DMS79 (cell line): ENCODE measurements around the gene P2RX4.
"Not testable (repeated sequence)": the region's sequence is repeated elsewhere in the genome, so short reads cannot be mapped to it uniquely, and the experiment has no call there.

Experiments used
- DNase-seq: peaks from one replicate; lab custom pipeline; 2025; lab: John Stamatoyannopoulos, UW

P2RX4 gene

DNA sequence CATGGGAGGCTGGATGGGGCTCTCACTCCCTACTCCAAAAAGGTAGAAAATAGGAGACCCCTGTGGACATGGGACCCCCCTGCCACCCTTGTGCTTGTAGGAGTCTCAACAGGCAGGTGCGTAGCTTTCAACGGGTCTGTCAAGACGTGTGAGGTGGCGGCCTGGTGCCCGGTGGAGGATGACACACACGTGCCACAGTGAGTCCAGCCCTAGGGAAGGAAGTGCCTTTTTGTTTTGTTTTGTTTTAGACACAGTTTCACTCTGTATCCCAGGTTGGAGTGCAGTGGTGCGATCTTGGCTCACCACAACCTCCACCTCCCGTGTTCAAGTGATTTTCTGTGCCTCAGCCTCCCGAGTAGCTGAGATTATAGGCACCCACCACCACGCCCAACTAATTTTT lies 12.9 kb downstream of the P2RX4 start:
- no peak for DNase-seq

DNA sequence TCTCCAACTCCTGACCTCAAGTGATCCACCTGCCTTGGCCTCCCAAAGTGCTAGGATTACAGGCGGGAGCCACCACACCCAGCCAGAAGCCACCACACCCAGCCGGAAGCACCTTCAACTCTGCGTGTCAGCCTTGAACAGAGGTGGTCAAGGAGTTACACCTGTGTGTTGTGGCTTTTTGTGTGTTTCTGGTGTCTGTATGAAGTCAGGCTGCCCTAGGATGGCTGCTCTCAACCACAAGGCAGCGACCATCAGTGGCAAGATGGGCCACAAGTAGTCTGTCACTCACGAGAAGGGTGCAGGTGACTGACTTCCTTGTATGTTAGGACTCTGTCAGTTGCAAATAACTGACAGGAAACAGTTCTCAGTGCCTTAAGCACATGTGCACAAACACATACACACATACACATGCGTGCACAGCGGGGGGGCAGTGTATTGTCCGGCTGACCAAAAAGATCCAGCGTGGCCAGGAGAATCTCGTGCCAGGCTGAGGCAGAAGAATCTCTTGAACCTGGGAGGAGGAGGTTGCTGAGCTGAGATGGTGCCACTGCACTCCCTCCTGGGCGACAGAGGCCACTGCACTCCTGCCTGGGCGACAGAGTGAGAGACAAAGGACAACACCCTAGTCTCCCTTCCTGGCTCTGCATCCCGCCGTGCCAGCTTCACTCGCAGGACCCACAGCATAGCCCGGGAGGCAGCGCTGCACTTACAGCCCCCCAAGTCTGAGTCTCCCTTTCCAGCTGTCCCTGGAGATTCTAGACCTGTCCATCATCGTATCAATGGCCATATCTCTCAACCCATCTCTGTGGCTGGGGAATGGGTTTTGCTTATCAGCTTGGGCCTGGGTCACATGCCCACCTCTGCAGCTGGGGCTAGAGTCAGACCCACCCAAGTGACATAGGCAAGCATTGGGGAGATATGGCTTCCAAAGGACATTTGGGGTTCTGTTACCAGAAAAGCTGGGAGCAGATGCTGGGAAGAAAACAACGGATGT lies 13.7 kb downstream of the P2RX4 start:
- DNase-seq: no peak

DNA sequence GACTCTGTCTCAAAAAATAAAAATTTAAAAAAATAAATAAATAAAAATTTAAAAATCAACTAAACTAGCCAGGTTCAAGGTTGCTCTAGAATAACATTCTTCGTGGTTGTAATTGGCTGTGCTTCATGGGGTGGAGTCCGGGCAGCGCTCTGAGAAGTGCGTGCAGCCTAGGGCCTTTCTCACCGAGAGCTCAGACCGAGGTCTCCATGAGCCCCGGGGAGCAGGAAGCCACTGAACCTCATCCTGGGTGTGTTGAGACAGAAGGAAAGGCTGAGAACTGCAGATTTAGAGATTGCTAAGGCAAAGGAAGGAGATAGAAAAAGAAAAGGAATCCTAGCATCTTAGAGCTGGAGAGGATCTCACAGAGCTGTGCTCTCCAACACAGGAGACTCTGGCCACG lies 14.7 kb downstream of the P2RX4 start:
- no peak for DNase-seq

DNA sequence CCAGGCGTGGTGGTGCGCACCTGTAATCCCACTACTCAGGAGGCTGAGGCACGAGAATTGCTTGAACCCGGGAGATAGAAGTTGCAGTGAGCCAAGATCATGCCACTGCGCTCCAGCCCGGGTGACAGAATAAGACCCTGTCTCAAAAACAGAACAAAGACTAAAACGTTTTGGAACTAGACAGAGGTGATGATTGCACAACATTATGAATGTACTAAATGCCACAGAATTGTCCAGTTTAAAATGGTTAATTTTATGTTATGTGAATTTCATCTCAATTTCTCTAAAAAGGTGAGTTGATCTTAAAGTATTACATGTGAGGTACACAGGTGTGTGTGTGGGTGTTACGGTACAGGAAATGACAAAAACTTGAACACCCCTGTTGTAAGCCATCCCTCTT lies 16.5 kb downstream of the P2RX4 start:
- no peak for DNase-seq

DNA sequence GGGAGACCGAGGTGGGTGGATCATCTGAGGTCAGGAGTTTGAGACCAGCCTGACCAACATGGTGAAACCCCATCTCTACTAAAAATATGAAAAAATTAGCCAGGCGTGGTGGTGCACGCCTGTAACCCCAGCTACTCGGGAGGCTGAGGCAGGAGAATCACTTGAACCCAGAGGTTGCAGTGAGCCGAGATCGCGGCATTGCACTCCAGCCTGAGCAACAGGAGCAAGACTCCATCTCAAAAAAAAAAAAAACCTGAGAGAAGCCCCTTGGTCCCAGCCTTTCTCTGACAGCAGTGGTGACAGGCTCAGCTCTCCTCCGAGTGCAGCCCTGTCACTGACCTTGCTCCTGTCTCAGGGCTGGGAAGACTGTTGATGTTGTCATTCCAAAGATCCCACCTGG lies 16.9 kb downstream of the P2RX4 start:
- not testable (repeated sequence) for DNase-seq

DNA sequence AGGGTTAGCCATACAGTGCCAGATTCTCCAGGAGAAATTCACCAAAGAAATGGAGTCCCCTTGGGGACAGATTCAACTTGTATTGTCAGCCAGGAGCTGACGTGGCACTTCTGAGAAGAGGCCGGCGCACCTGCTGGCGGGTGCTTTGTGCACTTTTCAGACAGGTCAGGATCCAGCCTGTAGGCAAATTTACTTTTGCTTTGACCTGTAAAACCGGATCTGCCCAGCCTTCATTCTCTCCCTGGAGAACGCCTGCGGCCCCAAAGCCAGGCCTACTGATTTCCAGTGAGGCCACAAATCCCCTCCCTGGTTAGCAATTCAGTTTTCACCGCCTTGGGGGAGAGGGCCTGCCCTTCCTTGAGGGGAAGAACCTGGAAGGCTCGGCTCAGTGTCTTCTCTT lies 17.4 kb downstream of the P2RX4 start:
- peak; percentile 86 for DNase-seq

DNA sequence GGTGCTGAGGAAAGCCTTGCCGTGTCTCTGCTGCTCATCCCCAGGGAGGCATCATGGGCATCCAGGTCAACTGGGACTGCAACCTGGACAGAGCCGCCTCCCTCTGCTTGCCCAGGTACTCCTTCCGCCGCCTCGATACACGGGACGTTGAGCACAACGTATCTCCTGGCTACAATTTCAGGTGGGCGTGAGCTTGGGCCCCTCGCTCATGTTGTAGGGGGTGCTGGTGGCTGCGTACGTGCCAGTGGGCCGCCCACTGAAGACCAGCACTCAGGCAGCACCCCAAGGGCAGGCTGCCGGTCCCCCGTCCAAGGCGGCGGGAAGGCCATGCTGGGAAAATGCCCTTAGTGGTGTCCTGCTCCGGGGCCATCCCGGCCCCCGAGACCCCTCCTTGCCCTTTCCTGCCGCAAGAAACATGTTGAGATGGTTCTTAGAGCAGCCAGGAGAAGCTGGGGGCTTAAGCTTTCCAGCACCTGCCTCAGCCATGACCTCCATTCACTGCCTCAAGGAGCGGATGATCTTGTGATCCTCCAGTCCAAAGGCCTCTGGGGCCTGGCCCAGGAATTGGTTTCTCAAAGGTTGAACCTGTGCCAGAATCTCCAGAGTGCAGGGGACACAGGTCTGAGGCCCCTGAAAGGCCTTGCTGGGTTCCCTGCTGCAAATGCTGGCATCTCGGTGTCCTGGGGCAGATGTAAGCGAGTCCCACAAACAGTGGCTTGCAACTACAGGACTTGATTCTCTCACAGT lies 19.2 kb downstream of the P2RX4 start:
- no peak for DNase-seq

DNA sequence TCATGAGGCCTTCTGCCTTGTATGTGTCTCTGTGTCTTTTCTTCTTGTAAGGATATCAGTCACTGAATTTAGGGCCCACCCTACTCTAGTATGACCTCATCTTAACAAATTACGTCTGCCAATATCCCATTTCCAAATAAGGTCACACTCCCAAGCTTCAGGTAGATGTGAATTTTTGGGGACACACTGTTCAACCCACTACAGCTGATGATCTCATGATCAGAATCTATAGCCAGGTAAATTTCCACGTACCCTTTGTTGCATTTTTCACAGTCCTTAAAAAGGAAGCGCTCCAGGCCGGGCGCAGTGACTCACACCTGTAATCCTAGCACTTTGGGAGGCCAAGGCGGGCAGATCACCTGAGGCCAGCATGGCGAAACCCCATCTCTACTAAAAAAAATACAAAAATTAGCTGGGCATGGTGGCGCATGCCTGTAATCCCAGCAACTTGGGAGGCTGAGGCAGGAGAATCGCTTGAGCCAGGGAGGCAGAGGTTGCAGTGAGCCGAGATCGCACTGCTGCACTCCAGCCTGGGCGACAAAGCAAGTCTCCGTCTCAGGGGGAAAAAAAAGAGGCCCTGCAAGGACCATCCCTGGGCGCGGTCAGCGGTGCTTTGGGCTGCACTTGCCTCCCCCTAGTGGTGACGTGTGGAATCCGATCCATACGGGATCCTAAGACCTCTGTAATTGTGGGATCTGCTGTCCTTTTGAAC lies 20.1 kb downstream of the P2RX4 start:
- DNase-seq: not testable (repeated sequence)

DNA sequence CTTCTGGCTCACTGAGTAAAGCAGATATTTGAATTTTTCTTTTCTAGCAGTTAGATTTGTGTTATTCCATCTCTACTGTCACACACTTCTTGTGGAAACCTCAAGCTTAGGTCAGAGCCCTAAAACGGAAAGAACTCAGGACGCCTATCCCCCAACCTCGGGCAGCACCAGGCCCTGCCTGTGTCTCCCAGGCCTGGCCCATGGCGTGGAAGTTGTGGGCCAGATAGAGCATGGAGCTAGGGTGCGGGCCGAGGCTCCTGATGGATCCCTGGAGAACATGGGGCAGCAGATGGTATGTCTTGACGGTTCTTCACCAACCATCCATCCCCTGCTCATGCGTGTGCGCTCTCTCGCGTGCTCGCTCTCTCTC lies 20.6 kb downstream of the P2RX4 start:
- no peak for DNase-seq

DNA sequence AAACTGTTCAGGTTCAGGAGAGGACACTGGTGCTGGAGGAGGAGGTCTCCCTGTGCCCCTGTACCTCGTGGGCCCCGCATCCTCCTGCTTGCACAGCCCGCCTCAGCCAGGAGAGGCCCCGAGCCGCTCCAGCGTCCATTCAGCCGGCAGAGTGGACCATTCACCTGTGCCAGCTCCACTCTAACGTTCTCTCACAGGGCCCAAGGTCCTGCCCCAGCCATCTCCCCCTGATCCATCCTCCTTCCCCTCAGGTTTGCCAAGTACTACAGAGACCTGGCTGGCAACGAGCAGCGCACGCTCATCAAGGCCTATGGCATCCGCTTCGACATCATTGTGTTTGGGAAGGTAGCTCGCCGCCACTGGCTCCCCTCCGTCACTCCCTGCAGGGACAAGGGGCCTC lies 22.2 kb downstream of the P2RX4 start:
- DNase-seq: no peak

DNA sequence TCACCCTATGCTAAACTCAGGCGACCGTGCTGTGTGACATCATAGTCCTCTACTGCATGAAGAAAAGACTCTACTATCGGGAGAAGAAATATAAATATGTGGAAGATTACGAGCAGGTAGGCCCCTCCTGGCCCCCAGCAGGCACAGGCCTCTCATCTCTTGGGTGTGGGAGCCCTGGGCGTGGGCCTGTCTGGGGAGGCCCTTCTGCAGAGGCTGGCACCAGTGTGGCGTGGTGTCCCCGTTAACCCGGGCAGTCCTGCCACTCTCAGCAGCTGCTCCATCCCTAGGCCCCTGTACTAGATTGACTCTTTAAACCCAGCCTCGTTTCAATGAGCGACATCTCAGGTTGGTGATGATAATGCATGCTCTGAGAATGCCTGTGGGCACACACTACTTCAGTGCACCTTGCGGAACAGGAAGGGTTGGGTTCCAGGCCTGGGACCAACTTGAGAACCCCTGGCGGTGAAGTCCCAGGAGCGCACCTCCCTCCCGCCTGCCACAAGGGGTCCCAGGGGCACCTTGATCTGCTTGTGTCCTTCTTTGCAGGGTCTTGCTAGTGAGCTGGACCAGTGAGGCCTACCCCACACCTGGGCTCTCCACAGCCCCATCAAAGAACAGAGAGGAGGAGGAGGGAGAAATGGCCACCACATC lies 23.2 kb downstream of the P2RX4 start:
- no peak for DNase-seq

DNA sequence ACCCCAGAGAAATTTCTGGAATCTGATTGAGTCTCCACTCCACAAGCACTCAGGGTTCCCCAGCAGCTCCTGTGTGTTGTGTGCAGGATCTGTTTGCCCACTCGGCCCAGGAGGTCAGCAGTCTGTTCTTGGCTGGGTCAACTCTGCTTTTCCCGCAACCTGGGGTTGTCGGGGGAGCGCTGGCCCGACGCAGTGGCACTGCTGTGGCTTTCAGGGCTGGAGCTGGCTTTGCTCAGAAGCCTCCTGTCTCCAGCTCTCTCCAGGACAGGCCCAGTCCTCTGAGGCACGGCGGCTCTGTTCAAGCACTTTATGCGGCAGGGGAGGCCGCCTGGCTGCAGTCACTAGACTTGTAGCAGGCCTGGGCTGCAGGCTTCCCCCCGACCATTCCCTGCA lies 23.7 kb downstream of the P2RX4 start:
- no peak for DNase-seq

DNA sequence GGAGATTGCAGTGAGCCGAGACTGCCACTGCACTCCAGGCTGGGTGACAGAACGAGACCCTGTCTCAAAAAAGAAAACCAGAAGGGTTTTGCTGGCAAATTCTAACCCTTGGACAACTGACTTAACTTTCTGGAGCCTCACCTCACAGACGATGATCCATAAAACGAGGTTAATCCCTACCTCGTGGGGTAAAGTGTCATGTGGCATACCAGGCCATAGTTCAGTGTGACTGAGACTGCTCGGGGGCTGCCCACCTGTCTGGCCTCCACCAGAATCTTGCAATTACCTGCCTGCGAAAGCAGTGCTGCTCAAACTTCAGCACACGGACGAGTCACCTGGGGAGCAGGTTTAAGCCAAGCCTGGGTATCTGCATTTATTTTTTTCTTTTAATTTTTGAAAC lies 26.8 kb downstream of the P2RX4 start:
- DNase-seq: no peak

DNA sequence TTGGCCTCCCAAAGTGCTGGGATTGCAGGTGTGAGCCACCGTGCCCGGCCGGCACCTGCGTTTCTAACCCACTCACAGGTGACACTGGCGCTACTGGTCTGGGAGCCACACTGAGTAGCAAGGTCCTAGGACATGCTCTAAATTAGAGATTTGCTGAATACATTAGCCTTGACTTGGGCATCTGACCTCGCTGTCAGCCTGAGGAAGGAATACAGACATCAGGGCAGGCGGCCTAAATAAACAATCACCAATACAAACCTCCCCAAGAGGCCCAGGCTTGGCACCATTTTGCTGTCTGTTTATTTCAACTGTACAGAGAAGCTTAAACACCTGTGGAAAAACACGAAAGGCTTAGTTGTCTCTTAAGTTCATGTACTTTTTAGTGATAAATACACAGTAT lies 27.5 kb downstream of the P2RX4 start:
- DNase-seq: no peak

DNA sequence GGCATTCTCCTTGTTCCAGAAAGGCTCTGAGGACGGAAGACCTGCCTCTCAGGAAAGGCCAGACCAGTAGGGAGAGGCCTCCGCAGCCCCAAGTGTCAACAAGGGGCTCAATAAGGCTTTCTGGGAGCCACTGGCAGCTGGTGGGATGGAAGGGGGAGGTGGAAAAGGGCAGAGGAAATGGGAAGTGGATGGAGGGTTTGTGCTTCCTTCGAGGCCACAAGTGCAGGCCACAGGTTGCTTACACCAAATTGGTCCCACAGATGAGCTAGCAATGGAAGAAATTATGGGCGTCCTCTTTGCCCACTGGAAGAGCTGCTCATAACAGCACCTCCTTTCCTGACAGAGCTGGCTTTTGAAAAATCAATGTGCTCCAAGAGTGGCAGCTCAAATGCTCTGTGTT lies 28.2 kb downstream of the P2RX4 start:
- no peak for DNase-seq

DNA sequence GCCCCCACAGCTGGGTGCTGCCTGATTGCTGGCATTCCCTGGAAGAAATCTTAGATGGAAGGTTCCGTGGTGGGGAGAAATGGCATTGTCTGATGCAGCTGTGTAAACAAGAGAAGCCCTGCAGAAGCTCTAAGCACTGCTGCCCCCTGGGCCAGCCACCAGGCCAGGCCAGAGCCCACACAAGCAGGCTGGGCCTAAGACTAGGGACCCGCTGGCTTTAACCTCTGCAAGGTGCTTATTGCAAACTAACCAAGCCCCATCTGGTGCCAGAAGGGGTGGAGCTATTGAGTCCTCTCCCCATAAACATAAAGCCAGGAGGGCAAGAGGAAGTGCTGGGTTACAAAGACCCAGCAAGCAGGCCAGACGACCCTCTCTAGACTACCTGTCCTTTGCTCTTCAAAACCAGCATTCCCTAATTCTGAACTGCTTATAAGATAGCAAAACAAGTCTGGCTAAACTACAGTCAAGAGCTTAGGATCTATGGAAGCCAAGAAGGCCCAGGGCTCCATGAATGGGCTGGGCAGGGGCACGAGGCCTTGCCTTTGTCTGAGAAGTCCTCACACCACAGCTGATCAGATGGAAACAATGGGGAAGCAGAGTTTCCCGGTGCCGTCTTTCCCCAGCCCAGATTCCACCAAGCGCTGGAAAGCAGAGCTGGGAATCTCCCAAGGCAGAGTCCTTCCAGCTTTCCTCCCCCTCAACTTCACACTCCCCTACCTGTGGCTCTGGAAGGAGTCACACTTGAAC lies 28.8 kb downstream of the P2RX4 start:
- peak; percentile 86 for DNase-seq

DNA sequence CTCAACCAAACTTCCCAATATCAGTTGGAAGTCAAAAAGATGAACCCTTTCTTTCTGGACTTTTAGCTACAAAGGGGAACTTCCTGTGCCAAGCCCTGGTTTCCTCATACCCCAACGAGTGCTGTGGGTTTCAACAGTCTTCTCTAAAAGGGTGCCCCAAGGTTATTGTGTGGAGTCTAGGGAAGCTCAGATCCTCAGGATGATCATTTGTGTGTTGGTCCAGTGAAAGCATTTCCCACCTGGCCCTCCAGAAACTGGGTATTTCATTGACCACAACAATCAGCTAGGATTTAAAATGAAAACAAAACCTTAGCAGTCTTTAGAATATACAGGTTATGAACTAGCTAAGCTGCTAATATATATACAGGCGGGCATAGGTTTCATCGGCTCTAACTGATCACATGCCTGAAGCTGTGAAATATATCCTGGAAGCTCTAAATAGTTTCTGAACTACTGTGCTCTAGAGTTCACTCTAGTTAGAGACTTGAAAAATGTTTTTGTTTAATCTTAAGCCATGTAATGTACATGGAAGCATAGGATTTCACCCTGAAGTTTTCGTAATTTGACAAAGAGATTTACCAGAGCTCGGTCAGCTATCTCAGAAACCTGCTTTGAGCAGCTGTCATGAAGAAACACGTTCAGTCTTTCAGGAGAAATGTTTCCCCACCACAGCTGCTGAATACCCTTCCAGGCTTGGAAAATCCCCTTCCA lies 29.6 kb downstream of the P2RX4 start:
- no peak for DNase-seq

DNA sequence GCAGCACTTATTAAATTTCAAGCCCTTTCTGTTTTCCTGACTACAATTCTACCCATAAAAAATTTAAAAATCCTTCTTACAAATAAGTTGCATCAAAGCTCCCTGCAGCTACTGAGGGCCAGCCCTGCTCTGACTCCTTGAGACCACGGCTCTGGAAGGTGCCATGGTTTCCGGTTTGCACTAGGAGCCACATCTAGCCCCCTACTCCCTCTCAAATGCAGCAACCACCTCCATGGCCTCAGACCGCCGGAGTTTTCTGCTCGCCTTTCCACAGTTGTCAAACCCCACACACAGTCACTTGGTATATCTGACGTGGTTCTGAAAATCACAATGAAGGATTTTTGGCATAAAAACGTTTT lies 30.1 kb downstream of the P2RX4 start:
- DNase-seq: no peak

DNA sequence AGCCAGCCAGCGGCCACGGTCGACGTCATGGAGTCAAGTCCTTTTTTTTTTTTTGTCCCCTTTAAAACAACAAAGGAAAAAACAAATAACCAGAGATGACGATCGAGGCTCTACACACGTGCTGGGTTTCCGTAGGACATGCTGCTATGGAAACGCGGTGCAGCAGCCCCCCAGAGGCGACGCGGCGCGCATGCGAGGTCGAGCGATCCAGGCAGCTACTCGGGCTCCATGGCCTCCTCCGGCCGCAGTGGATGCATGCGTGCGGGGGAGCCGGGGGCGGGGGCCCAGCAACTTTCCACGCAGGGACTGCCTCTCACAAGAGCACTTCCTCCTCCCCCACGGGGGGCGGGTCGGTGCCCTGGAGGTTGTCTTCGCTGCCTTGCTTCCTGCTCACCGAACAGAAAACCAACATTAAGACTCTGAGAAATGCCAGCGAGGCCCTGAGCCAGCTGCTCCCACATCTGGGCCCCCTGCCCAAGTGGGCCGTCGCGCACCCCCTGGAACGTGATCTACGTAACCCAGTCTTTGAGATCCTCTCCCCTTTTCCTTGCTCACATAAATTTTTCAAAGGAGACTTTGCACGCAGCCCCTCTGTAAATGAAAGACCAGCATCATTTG lies 30.7 kb downstream of the P2RX4 start:
- no peak for DNase-seq
